GM12892 (cell line): Measurements from ENCODE around the gene WDR18.
A peak's percentile ranks its signal among the peaks of the same experiment; 100 is the strongest.

Experiments
- DNase-seq: peaks from one replicate; pipeline ENCODE4 v3.0.0; 2011; ENCODE audit not compliant: insufficient read length
- FAIRE-seq: peaks from 2 replicates; lab custom pipeline; 2011; peaks lifted over from hg19 to GRCh38; lab: Jason Lieb, UNC
- POLR2A ChIP-seq: IDR thresholded peaks from 2 replicates; pipeline ENCODE4 v1.6.1; 2011; ENCODE audit warnings: low read depth, low read length, control low read depth
- POLR2AphosphoS5 ChIP-seq: IDR thresholded peaks from 2 replicates; pipeline ENCODE4 v1.6.1; 2011; ENCODE audit warnings: low read depth, low read length, control low read depth
- TAF1 ChIP-seq: IDR thresholded peaks from 2 replicates; pipeline ENCODE4 v1.6.1; 2011; ENCODE audit warnings: low read depth, mild to moderate bottlenecking, control low read depth, low read length, borderline replicate concordance

The WDR18 gene

DNA sequence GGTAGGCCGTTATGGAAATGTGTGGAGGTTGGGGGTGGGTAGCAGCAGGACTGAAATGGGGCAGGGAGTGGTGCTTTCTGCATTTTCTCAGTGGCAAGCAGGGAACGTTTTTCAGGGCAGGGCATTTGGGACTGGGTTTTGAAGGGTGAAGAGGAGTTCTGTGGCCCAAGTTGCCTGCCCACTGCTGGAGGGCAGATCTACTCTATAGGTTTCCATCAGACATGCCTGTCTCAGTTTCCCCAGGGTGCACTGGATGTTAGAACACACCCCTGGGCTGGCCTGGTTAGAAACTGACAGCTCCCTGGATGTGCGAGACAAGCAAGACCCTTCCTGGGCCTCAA lies 15.2 kb downstream of the WDR18 start:
- FAIRE-seq: no peak
- TF ChIP-seq POLR2A (no peak), TAF1 (no peak), POLR2AphosphoS5 (no peak)

DNA sequence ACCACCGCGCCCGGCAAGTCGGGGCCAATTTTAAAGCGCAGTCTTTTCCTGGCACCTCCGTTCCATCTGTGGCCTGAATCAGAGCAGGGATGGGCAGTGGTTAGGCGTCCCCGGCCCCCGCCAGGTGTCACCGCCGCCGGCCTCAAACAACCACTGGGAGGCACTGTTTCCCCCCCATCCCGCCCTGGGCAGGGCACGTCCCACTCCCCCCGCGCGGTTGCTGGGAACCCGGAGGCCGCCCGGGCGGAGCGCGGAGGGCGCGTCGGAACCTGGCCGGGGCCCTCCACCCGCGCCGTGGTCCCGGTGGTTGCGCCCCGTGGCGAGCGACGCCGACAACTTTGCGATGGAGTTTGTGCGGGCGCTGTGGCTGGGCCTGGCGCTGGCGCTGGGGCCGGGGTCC lies 15.9 kb downstream of the WDR18 start, which contains the start of gene GRIN3B:
Gene GRIN3B (plus strand): TSS at position 325 of the 400 bp plus-strand sequence. CDS start 19 bp downstream, at position 344.
- no peak for TF ChIP-seq POLR2A
- TF ChIP-seq POLR2AphosphoS5: no peak
- no peak for TF ChIP-seq TAF1
- FAIRE-seq (no peak), DNase-seq (peak; percentile 83)

More for the DNA sequence above, 15.2 kb downstream of the WDR18 start:
- no peak for DNase-seq

DNA sequence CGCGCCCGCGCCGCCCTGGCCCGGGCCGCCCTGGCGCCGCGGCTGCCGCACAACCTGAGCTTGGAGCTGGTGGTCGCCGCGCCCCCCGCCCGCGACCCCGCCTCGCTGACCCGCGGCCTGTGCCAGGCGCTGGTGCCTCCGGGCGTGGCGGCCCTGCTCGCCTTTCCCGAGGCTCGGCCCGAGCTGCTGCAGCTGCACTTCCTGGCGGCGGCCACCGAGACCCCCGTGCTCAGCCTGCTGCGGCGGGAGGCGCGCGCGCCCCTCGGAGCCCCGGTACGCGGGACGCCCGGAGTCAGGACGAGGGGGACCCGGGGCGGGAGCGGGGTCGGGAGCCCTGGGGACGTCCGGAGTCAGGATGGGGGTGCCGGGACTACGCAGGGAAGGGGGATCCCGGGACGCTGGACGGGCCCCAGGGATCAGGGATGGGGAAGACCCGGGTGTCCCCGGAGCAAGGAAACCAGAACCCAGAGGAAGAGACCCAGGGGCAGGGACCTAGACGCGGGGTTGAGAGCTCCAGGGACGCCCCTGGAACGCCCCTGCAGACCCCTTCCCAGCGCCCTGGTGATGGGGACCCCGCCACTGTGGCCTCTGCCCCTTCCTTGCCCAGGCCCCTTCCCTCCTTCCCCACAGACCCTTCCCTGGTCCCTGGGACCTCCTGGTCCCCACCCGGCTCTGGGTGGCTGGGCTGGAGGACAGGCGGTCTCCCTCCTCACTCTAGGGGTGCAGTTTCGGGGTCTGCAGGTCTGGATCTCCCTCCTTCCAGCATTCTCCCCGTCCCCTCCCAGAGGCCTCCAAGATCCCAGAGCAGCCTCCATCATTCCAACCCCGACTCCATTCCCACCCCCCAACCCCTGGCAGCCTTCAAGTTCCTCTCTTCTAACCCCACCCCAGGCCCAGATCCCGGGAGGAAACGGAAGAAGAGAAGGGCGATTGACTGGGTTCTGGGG lies 16.7 kb downstream of the WDR18 start:
- FAIRE-seq (no peak), DNase-seq (no peak)
- TF ChIP-seq TAF1: no peak
- no peak for TF ChIP-seq POLR2A
- TF ChIP-seq POLR2AphosphoS5: no peak

DNA sequence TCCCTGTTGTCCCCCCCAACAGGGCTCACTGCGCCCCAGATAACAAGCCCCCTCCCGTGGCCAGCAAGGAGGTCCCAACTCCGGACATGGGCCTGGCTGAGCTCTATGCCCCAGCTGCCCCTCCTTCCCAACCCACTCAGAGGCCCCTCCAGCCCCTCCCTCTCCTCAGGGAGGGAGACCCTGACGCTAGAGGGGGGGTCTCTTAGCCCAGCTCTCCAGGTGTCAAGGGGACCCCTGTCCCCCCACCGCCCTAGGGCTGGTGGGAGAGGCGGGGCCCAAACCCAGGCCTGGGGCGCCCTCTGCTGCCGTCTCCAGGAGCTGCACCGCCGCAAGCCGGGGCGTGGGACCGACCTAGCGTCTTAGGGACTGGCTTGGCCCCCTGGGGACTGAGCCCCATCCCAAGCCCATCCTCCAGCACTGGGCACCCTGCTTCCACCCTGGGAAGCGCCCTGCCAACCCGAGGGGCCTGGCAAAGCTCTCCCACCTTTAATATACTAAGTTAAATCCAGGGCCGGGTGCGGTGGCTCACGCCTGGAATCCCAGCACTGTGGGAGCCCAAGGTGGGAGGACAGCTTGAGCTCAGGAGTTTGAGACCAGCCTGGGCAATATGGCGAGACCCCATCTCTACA lies 17.5 kb downstream of the WDR18 start:
- TF ChIP-seq POLR2AphosphoS5 (no peak), POLR2A (no peak), TAF1 (no peak)
- peak; percentile 77 for FAIRE-seq
- DNase-seq: peak; percentile 87

DNA sequence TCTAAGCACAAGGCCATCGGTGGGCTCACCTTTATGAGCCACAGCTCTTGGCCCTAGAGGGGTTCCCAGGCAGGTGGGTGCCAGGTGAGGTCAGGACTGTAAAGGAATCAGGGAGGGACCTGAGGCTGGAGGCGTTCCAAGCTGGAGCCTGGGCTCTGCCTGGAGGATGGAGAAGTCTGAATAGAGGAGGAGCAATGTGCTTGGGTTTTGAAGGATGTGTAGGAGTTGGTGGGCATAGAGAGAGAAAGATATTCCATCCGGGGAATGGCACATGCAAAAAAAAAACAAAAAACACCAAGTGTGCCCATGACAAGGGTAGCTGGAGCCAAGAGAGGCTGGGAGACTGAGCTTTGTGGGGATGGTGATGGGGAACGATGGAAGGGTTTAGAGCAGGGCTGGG lies 18.5 kb downstream of the WDR18 start:
- DNase-seq (no peak), FAIRE-seq (no peak)
- TF ChIP-seq POLR2A (no peak), POLR2AphosphoS5 (no peak), TAF1 (no peak)

DNA sequence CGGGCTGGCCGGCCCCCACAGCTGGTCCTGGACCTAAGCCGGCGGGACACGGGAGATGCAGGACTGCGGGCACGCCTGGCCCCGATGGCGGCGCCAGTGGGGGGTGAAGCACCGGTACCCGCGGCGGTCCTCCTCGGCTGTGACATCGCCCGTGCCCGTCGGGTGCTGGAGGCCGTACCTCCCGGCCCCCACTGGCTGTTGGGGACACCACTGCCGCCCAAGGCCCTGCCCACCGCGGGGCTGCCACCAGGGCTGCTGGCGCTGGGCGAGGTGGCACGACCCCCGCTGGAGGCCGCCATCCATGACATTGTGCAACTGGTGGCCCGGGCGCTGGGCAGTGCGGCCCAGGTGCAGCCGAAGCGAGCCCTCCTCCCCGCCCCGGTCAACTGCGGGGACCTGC lies 19.1 kb downstream of the WDR18 start:
- no peak for FAIRE-seq
- TF ChIP-seq POLR2AphosphoS5 (no peak), POLR2A (no peak), TAF1 (no peak)

DNA sequence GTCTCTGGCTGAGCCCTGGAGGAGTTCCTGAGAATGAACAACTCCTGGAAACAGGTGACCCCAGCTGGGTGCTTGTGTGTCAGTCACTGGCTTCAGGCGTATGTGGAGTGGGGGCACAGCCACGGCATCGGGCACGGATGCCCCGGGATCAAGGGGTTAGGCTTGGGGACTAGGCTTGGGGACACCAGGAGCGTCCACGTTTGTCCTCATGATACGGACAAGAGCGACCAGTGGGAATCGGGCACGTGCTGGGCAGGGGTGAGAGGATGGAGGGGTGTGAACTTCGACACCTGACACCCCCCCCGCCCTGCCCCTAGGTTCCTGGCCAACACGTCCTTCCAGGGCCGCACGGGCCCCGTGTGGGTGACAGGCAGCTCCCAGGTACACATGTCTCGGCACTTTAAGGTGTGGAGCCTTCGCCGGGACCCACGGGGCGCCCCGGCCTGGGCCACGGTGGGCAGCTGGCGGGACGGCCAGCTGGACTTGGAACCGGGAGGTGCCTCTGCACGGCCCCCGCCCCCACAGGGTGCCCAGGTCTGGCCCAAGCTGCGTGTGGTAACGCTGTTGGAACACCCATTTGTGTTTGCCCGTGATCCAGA lies 20.2 kb downstream of the WDR18 start:
- TF ChIP-seq TAF1: no peak
- TF ChIP-seq POLR2AphosphoS5: no peak
- TF ChIP-seq POLR2A: no peak
- FAIRE-seq (no peak), DNase-seq (no peak)

More for the DNA sequence above, 19.1 kb downstream of the WDR18 start:
- no peak for DNase-seq

DNA sequence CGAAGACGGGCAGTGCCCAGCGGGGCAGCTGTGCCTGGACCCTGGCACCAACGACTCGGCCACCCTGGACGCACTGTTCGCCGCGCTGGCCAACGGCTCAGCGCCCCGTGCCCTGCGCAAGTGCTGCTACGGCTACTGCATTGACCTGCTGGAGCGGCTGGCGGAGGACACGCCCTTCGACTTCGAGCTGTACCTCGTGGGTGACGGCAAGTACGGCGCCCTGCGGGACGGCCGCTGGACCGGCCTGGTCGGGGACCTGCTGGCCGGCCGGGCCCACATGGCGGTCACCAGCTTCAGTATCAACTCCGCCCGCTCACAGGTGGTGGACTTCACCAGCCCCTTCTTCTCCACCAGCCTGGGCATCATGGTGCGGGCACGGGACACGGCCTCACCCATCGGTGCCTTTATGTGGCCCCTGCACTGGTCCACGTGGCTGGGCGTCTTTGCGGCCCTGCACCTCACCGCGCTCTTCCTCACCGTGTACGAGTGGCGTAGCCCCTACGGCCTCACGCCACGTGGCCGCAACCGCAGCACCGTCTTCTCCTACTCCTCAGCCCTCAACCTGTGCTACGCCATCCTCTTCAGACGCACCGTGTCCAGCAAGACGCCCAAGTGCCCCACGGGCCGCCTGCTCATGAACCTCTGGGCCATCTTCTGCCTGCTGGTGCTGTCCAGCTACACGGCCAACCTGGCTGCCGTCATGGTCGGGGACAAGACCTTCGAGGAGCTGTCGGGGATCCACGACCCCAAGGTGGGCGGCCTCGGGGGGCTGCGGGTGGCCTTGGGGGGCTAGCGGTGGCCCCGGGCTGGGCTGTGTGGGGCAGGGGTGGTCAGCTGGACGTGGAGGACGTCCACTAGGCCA lies 20.9 kb downstream of the WDR18 start:
- TF ChIP-seq POLR2A: no peak
- TF ChIP-seq POLR2AphosphoS5: no peak
- TF ChIP-seq TAF1: no peak
- FAIRE-seq (no peak), DNase-seq (no peak)

DNA sequence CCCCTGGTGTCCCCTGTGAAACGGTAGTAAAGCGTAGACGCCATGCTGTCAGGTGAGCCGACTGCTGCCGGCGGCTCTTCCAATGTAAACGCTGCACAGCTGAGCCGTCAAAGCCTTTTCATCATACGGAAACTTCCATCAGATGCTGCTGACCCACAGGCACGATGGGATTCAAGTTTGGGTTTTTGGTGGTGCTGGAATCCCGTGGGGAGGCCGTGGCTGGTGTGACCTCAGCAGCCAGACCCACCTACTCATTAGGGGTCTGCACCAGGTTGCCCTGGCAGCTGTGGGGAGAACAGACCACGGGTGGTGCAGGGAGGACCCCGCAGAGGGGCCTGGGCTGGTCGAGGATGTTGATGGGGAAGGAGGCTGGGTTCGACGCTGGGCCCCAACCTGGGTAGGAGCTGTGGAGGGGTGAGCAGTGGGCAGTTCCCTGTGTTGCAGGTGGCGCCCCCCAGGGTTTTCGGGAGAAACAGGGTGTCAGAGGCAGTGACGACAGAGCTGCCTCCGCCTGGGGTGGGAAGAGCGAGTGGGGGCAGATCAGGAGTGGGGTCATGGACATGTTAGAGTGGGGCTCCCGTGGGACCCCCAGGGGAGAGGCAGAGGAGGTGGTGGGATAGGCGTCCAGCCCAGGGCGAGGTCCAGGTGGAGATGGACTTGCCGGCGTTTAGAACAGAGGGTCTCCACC lies 22.7 kb downstream of the WDR18 start:
- DNase-seq (no peak), FAIRE-seq (no peak)
- TF ChIP-seq POLR2A (no peak), TAF1 (no peak), POLR2AphosphoS5 (no peak)
